HEK293 (cell line): Measurements from ENCODE around the gene IQSEC1.

Experiments used
- CTCF ChIA-PET: fragments of 350-600 bp; formaldehyde crosslinking; extraction: SDS; loops from one replicate; lab custom pipeline; 2021; ENCODE audit warnings: antibody characterized with exemption; lab: Yijun Ruan, JAX
- POLR2A ChIA-PET: fragments of 300-600 bp; formaldehyde crosslinking; extraction: SDS; loops from one replicate; lab custom pipeline; 2020; ENCODE audit warnings: antibody characterized with exemption, inconsistent platforms; lab: Yijun Ruan, JAX
- H3K27ac ChIP-seq: fragments of 200-500 bp; sonication (Bioruptor generic); 2 replicates; pipeline ENCODE4 v1.5.1; 2014; ENCODE audit warnings: low read depth, low read length, control low read depth, inconsistent platforms; ENCODE audit errors: extremely low read depth
- H3K36me3 ChIP-seq, 2 experiments: fragments of 200-500 bp in 1 of 2; sonication (Bioruptor generic) in 1 of 2; 1 replicate in 1 of 2; 2 replicates in 1 of 2; pipeline ENCODE4 v1.5.1; 2014 to 2017; ENCODE audit warnings: inconsistent platforms in 2 of 2, low read length in 2 of 2; ENCODE audit not compliant: control insufficient read depth in 2 of 2, insufficient read depth in 1 of 2
- H3K4me1 ChIP-seq: fragments of 200-500 bp; sonication (Bioruptor generic); 2 replicates; pipeline ENCODE4 v1.5.1; 2014; ENCODE audit warnings: mild to moderate bottlenecking, low read length, inconsistent platforms; ENCODE audit not compliant: control insufficient read depth, insufficient read depth
- H3K4me3 ChIP-seq: 2 replicates; pipeline ENCODE4 v1.5.1; 2011; ENCODE audit warnings: low read depth, mild to moderate bottlenecking, control low read depth, low read length, moderate library complexity
- H3K9me3 ChIP-seq: fragments of 200-500 bp; sonication (Bioruptor generic); 2 replicates; pipeline ENCODE4 v1.5.1; 2014; ENCODE audit warnings: low read depth, low read length, inconsistent platforms; ENCODE audit not compliant: control insufficient read depth, insufficient read depth
- BCL11A ChIP-seq: fragments of 450-650 bp; formaldehyde crosslinking; IDR thresholded peaks from 2 replicates; pipeline ENCODE4 v1.5.1; 2016; ENCODE audit warnings: low read depth, missing biosample characterization, missing genetic modification characterization
- GLIS2 ChIP-seq: fragments of 450-650 bp; formaldehyde crosslinking; IDR thresholded peaks from 2 replicates; pipeline ENCODE4 v1.5.1; 2016; ENCODE audit warnings: missing biosample characterization, missing genetic modification characterization
- MZF1 ChIP-seq: fragments of 450-650 bp; formaldehyde crosslinking; IDR thresholded peaks from 2 replicates; pipeline ENCODE4 v1.5.1; 2017; ENCODE audit warnings: missing biosample characterization, missing genetic modification characterization, borderline replicate concordance
- OSR2 ChIP-seq: fragments of 450-650 bp; formaldehyde crosslinking; IDR thresholded peaks from 2 replicates; pipeline ENCODE4 v1.5.1; 2016; ENCODE audit warnings: missing biosample characterization, missing genetic modification characterization
- PBX3 ChIP-seq: sonication (generic); formaldehyde crosslinking; IDR thresholded peaks from 2 replicates; pipeline ENCODE4 v1.8.1; 2022; ENCODE audit warnings: mild to moderate bottlenecking, moderate library complexity, missing genetic modification reagents
- SCRT2 ChIP-seq: fragments of 450-650 bp; formaldehyde crosslinking; IDR thresholded peaks from 2 replicates; pipeline ENCODE4 v1.5.1; 2016; ENCODE audit warnings: missing biosample characterization, missing genetic modification characterization
- ZIC2 ChIP-seq: fragments of 450-650 bp; formaldehyde crosslinking; IDR thresholded peaks from 2 replicates; pipeline ENCODE4 v1.5.1; 2016; ENCODE audit warnings: missing biosample characterization, missing genetic modification characterization
- ZNF112 ChIP-seq: fragments of 450-650 bp; formaldehyde crosslinking; IDR thresholded peaks from 2 replicates; pipeline ENCODE4 v1.5.0; 2017; ENCODE audit warnings: missing biosample characterization, missing genetic modification characterization
- ZNF175 ChIP-seq: fragments of 450-650 bp; formaldehyde crosslinking; IDR thresholded peaks from 2 replicates; pipeline ENCODE4 v1.5.1; 2016; ENCODE audit warnings: missing biosample characterization, missing genetic modification characterization
- ZNF211 ChIP-seq: fragments of 450-650 bp; formaldehyde crosslinking; IDR thresholded peaks from 2 replicates; pipeline ENCODE4 v1.5.1; 2016; ENCODE audit warnings: low read depth, missing biosample characterization, missing genetic modification characterization
- ZNF214 ChIP-seq: fragments of 450-650 bp; formaldehyde crosslinking; IDR thresholded peaks from 2 replicates; pipeline ENCODE4 v1.5.1; 2017; ENCODE audit warnings: missing biosample characterization, mild to moderate bottlenecking, missing genetic modification characterization, borderline replicate concordance
- ZNF24 ChIP-seq: fragments of 450-650 bp; formaldehyde crosslinking; IDR thresholded peaks from 2 replicates; pipeline ENCODE4 v1.5.1; 2016; ENCODE audit warnings: missing biosample characterization, missing genetic modification characterization
- ZNF354C ChIP-seq: fragments of 450-650 bp; formaldehyde crosslinking; IDR thresholded peaks from 2 replicates; pipeline ENCODE4 v1.5.1; 2016; ENCODE audit warnings: missing biosample characterization, missing genetic modification characterization, low read depth, borderline replicate concordance
- ZNF366 ChIP-seq: fragments of 450-650 bp; formaldehyde crosslinking; conservative IDR thresholded peaks from 2 replicates; pipeline ENCODE4 v1.5.1; 2016; ENCODE audit warnings: missing biosample characterization, missing genetic modification characterization
- ZNF391 ChIP-seq: fragments of 450-650 bp; formaldehyde crosslinking; IDR thresholded peaks from 2 replicates; pipeline ENCODE4 v1.5.1; 2016; ENCODE audit warnings: low read depth, missing biosample characterization, missing genetic modification characterization, borderline replicate concordance
- ZNF529 ChIP-seq: fragments of 450-650 bp; formaldehyde crosslinking; IDR thresholded peaks from 2 replicates; pipeline ENCODE4 v1.5.1; 2017; ENCODE audit warnings: missing genetic modification characterization, missing biosample characterization; ENCODE audit not compliant: insufficient replicate concordance
- ZNF560 ChIP-seq: fragments of 450-650 bp; formaldehyde crosslinking; IDR thresholded peaks from 2 replicates; pipeline ENCODE4 v1.5.1; 2017; ENCODE audit warnings: missing biosample characterization, missing genetic modification characterization, borderline replicate concordance
- ZNF561 ChIP-seq: fragments of 450-650 bp; IDR thresholded peaks from 2 replicates; pipeline ENCODE4 v1.5.1; 2018; ENCODE audit warnings: missing biosample characterization, missing genetic modification characterization, borderline replicate concordance
- ZNF626 ChIP-seq: fragments of 450-650 bp; sonication (Bioruptor Pico); formaldehyde crosslinking; IDR thresholded peaks from 2 replicates; pipeline ENCODE4 v1.5.1; 2018; ENCODE audit warnings: missing biosample characterization, missing genetic modification characterization, inconsistent platforms
- ZNF776 ChIP-seq: fragments of 450-650 bp; formaldehyde crosslinking; IDR thresholded peaks from 2 replicates; pipeline ENCODE4 v1.5.0; 2017; ENCODE audit warnings: missing biosample characterization, missing genetic modification characterization, borderline replicate concordance
- ZNF837 ChIP-seq: fragments of 450-650 bp; formaldehyde crosslinking; IDR thresholded peaks from 2 replicates; pipeline ENCODE4 v1.5.1; 2016; ENCODE audit warnings: missing biosample characterization, missing genetic modification characterization
- ZSCAN18 ChIP-seq: fragments of 450-650 bp; formaldehyde crosslinking; IDR thresholded peaks from 2 replicates; pipeline ENCODE4 v1.5.1; 2016; ENCODE audit warnings: missing biosample characterization, missing genetic modification characterization

The IQSEC1 gene

GRCh38 chr3:12986986-12987385, 86.2 kb downstream of the IQSEC1 start:
- Histone ChIP-seq H3K4me3 (no peak overlapping the region), H3K4me1 (no peaks in the 10 kb centered on the region), H3K27ac (no peak overlapping the region), H3K36me3 (no peaks in the 10 kb centered on the region), H3K9me3 (no peaks in the 10 kb centered on the region)
- ChIA-PET POLR2A (interaction anchor here (0.8 kb wide), 1 partner anchor 19 kb away, joined by 3 read pairs; no protein-coding TSS in a partner anchor), CTCF (interaction anchor here (0.6 to 0.7 kb wide), 2 partner anchors 67 to 119 kb away, joined by 3 read pairs; no protein-coding TSS in a partner anchor)
- TF ChIP-seq ZNF112 (tag by site-specific recombination) (no peak), ZNF366 (tag by site-specific recombination) (no peak), ZNF214 (tag by site-specific recombination) (no peak), ZSCAN18 (tag by site-specific recombination) (no peak), ZNF837 (tag by site-specific recombination) (no peak), ZNF561 (tag by site-specific recombination) (no peak), ZNF391 (no peak), PBX3 (CRISPR knock-in tag) (no peak), ZNF776 (tag by site-specific recombination) (no peak), BCL11A (tag by site-specific recombination) (no peak), ZNF529 (tag by site-specific recombination) (no peak)

- CTCF ChIA-PET, result interaction anchor here (0.6 to 4.3 kb wide), 3 partner anchors 8 to 119 kb away, joined by 3 to 32 read pairs (median 3); no protein-coding TSS in a partner anchor
- POLR2A ChIA-PET, result interaction anchor here (0.8 kb wide), 1 partner anchor 19 kb away, joined by 3 read pairs; no protein-coding TSS in a partner anchor
- no peaks in the 10 kb centered on the region for H3K4me1 ChIP-seq
Observed at GRCh38 chr3:12986521-12986920, 86.7 kb downstream of the IQSEC1 start.

GRCh38 chr3:12986031-12986430, 87.2 kb downstream of the IQSEC1 start:
- Histone ChIP-seq H3K9me3 (no peaks in the 10 kb centered on the region), H3K4me3 (no peak overlapping the region), H3K4me1 (no peaks in the 10 kb centered on the region), H3K27ac (no peak overlapping the region), H3K36me3 (no peaks in the 10 kb centered on the region)
- TF ChIP-seq MZF1 (tag by site-specific recombination), result no peak
- TF ChIP-seq ZNF211 (tag by site-specific recombination), result no peak
- no peak for TF ChIP-seq ZNF560 (tag by site-specific recombination)
- TF ChIP-seq ZNF24 (tag by site-specific recombination), result no peak
- no peak for TF ChIP-seq ZNF354C (tag by site-specific recombination)
- no peak for TF ChIP-seq ZNF626
- no peak for TF ChIP-seq GLIS2
- CTCF ChIA-PET, result interaction anchor here (4.3 kb wide), 1 partner anchor 9 kb away, joined by 32 read pairs; no protein-coding TSS in a partner anchor
- POLR2A ChIA-PET, result interaction anchor here (0.8 kb wide), 1 partner anchor 18 kb away, joined by 3 read pairs; no protein-coding TSS in a partner anchor

More at GRCh38 chr3:12986521-12986920, 86.7 kb downstream of the IQSEC1 start:
- Histone ChIP-seq H3K4me3 (no peak overlapping the region), H3K36me3 (no peaks in the 10 kb centered on the region), H3K9me3 (no peaks in the 10 kb centered on the region), H3K27ac (no peak overlapping the region)
- no peak for TF ChIP-seq ZNF175 (tag by site-specific recombination)
- peak; percentile 64 for TF ChIP-seq ZIC2 (tag by site-specific recombination)
- TF ChIP-seq SCRT2, result no peak
- TF ChIP-seq OSR2 (tag by site-specific recombination), result no peak
- no peak for TF ChIP-seq ZNF211 (tag by site-specific recombination)
